ENCODE results near the gene KRTAP3-2. TPM values are rescaled to one million over a fixed set of nuclear protein-coding genes. Genes with fewer than 3 reads are reported as not detected.

Gene KRTAP3-2
- total RNA-seq, 2 donors from 2014 or later, result not detected

- intact Hi-C loops (cut with DNase I), result no loop called here
- WGBS, 2 donors, result 53 to 64% methylated on average over 5 to 9 of the region's 9 CpGs
- Histone ChIP-seq H3K36me3 (replicated peaks in 1 of 2; ENCODE audit: insufficient read depth in 1 of 2, low read depth in 2 of 2) (no peaks in the 10 kb centered on the region), H3K4me1 (no peaks in the 10 kb centered on the region), H3K27me3 (no peaks in the 10 kb centered on the region), H3K4me3 (no peak within 1 kb of the TSS), H3K27ac (no peak within 1 kb of the TSS), H3K9me3 (no peaks in the 10 kb centered on the region)
- ATAC-seq, result no peak
- peak in 2 of 4 donors; percentile 39 to 45 for DNase-seq
- no peak for TF ChIP-seq POLR2A (IDR thresholded peaks at IDR 0.05)
- no peak for TF ChIP-seq CTCF (IDR thresholded peaks at IDR 0.05)
These were observed 27.2 kb upstream of the KRTAP3-2 start, which contains the start of gene KRTAP1-5 for GRCh38 chr17:41026715-41027471. KRTAP1-5 (minus strand) TSS chr17:41027208; CDS start chr17:41027155, 53 bp downstream.

- 60 to 66% methylated on average over 3 of the region's 3 CpGs for WGBS, 2 donors
- intact Hi-C loops (cut with DNase I), result no loop called here
These were observed 25.0 kb upstream of the KRTAP3-2 start for GRCh38 chr17:41024697-41025096.

GRCh38 chr17:41020336-41020735 lies 20.6 kb upstream of the KRTAP3-2 start:
- H3K27me3 ChIP-seq, result no peaks in the 10 kb centered on the region
- H3K4me1 ChIP-seq, result no peaks in the 10 kb centered on the region
- DNase-seq (no peak), ATAC-seq (no peak)
- no peak for TF ChIP-seq CTCF (IDR thresholded peaks at IDR 0.05)
- TF ChIP-seq POLR2A (IDR thresholded peaks at IDR 0.05), result no peak
- H3K9me3 ChIP-seq, result no peaks in the 10 kb centered on the region
- H3K36me3 ChIP-seq (replicated peaks in 1 of 2; ENCODE audit: insufficient read depth in 1 of 2, low read depth in 2 of 2), result no peaks in the 10 kb centered on the region
- intact Hi-C loops (cut with DNase I), result no loop called here
- no peak overlapping the region for H3K4me3 ChIP-seq
- no peak overlapping the region for H3K27ac ChIP-seq

More at GRCh38 chr17:41024697-41025096, 25.0 kb upstream of the KRTAP3-2 start:
- ATAC-seq (no peak), DNase-seq (no peak)
- Histone ChIP-seq H3K4me3 (no peak overlapping the region), H3K27ac (no peak overlapping the region), H3K27me3 (no peaks in the 10 kb centered on the region), H3K36me3 (replicated peaks in 1 of 2; ENCODE audit: insufficient read depth in 1 of 2, low read depth in 2 of 2) (no peaks in the 10 kb centered on the region), H3K9me3 (no peaks in the 10 kb centered on the region), H3K4me1 (no peaks in the 10 kb centered on the region)
- no peak for TF ChIP-seq POLR2A (IDR thresholded peaks at IDR 0.05)
- no peak for TF ChIP-seq CTCF (IDR thresholded peaks at IDR 0.05)

GRCh38 chr17:41019415-41019814 lies 19.7 kb upstream of the KRTAP3-2 start:
- TF ChIP-seq CTCF (IDR thresholded peaks at IDR 0.05) (no peak), POLR2A (IDR thresholded peaks at IDR 0.05) (no peak)
- H3K4me1 ChIP-seq, result no peaks in the 10 kb centered on the region
- DNase-seq (no peak), ATAC-seq (no peak)
- no peaks in the 10 kb centered on the region for H3K9me3 ChIP-seq
- WGBS, 2 donors, result 96% methylated on average over 3 of the region's 3 CpGs
- H3K4me3 ChIP-seq, result no peak overlapping the region
- intact Hi-C loops (cut with DNase I), result no loop called here
- no peaks in the 10 kb centered on the region for H3K36me3 ChIP-seq (replicated peaks in 1 of 2; ENCODE audit: insufficient read depth in 1 of 2, low read depth in 2 of 2)
- no peak overlapping the region for H3K27ac ChIP-seq
- H3K27me3 ChIP-seq, result no peaks in the 10 kb centered on the region

GRCh38 chr17:41018541-41018940 lies 18.8 kb upstream of the KRTAP3-2 start:
- ATAC-seq, result no peak
- Histone ChIP-seq H3K36me3 (replicated peaks in 1 of 2; ENCODE audit: insufficient read depth in 1 of 2, low read depth in 2 of 2) (no peaks in the 10 kb centered on the region), H3K9me3 (no peaks in the 10 kb centered on the region), H3K4me1 (no peaks in the 10 kb centered on the region), H3K27me3 (no peaks in the 10 kb centered on the region), H3K27ac (no peak overlapping the region), H3K4me3 (no peak overlapping the region)
- 73 to 82% methylated on average over 3 of the region's 3 CpGs for WGBS, 2 donors
- TF ChIP-seq POLR2A (IDR thresholded peaks at IDR 0.05) (no peak), CTCF (IDR thresholded peaks at IDR 0.05) (no peak)
- intact Hi-C loops (cut with DNase I), result no loop called here
- no peak for DNase-seq

Data from body of pancreas (tissue), 4 donors.